ENCODE data around the gene STK4.

GRCh38 chr20:45070932-45071632 is 104.8 kb downstream of the STK4 start:
- TF ChIP-seq CTCF (IDR thresholded peaks at IDR 0.05) (no peak), POLR2A (IDR thresholded peaks at IDR 0.05) (no peak)

All from Peyer's patch (tissue), 4 donors.